Measurements from ENCODE around the gene ELFN1.

ELFN1 gene

GRCh38 chr7:1738511-1738910, 68.4 kb downstream of the ELFN1 start:
- H3K4me3 ChIP-seq (ENCODE audit: low read depth, low read length): no peak overlapping the region
- no peak for TF ChIP-seq CTCF (IDR thresholded peaks at IDR 0.05; ENCODE audit: insufficient read depth, low read length, missing control alignments)
- ChIA-PET POLR2A (no interaction called here), CTCF (interaction anchor here (1.7 kb wide), 1 partner anchor 18 kb away, joined by 3 read pairs; no protein-coding TSS in a partner anchor)
- DNase-seq (ENCODE audit: low read depth, low spot score): no peak

- no peak for TF ChIP-seq CTCF (IDR thresholded peaks at IDR 0.05; ENCODE audit: insufficient read depth, low read length, missing control alignments)
- POLR2A ChIA-PET: no interaction called here
- no peak for DNase-seq (ENCODE audit: low read depth, low spot score)
- CTCF ChIA-PET: interaction anchor here (1.7 kb wide), 1 partner anchor 19 kb away, joined by 3 read pairs; no protein-coding TSS in a partner anchor
- H3K4me3 ChIP-seq (ENCODE audit: low read depth, low read length): no peak overlapping the region
Observed at GRCh38 chr7:1738956-1739355, 68.9 kb downstream of the ELFN1 start.

- H3K4me3 ChIP-seq (ENCODE audit: low read depth, low read length): no peak overlapping the region
- CTCF ChIA-PET: no interaction called here
- POLR2A ChIA-PET: no interaction called here
- no peak for DNase-seq (ENCODE audit: low read depth, low spot score)
- no peak for TF ChIP-seq CTCF (IDR thresholded peaks at IDR 0.05; ENCODE audit: insufficient read depth, low read length, missing control alignments)
Observed at GRCh38 chr7:1739593-1739992, 69.5 kb downstream of the ELFN1 start.

GRCh38 chr7:1740214-1740613, 70.1 kb downstream of the ELFN1 start:
- ChIA-PET CTCF (no interaction called here), POLR2A (no interaction called here)
- no peak overlapping the region for H3K4me3 ChIP-seq (ENCODE audit: low read depth, low read length)
- no peak for TF ChIP-seq CTCF (IDR thresholded peaks at IDR 0.05; ENCODE audit: insufficient read depth, low read length, missing control alignments)
- no peak for DNase-seq (ENCODE audit: low read depth, low spot score)

- ChIA-PET CTCF (no interaction called here), POLR2A (no interaction called here)
- no peak for TF ChIP-seq CTCF (IDR thresholded peaks at IDR 0.05; ENCODE audit: insufficient read depth, low read length, missing control alignments)
- no peak overlapping the region for H3K4me3 ChIP-seq (ENCODE audit: low read depth, low read length)
- DNase-seq (ENCODE audit: low read depth, low spot score): no peak
Observed at GRCh38 chr7:1741246-1741645, 71.2 kb downstream of the ELFN1 start.

GRCh38 chr7:1741751-1742554, 71.9 kb downstream of the ELFN1 start:
- no peak for DNase-seq (ENCODE audit: low read depth, low spot score)
- CTCF ChIA-PET: no interaction called here
- TF ChIP-seq CTCF (IDR thresholded peaks at IDR 0.05; ENCODE audit: insufficient read depth, low read length, missing control alignments): no peak
- POLR2A ChIA-PET: no interaction called here
- no peak overlapping the region for H3K4me3 ChIP-seq (ENCODE audit: low read depth, low read length)
